Superior temporal gyrus (tissue), 1 donor: ENCODE data around the gene TNIP2.
"Not testable (repeated sequence)": the region's sequence is repeated elsewhere in the genome, so short reads cannot be mapped to it uniquely, and the experiment has no call there.

ENCODE experiments used
- DNase-seq: peaks from one replicate; pipeline ENCODE4 v3.0.0-alpha.2; 2016; ENCODE audit errors: extremely low spot score

The TNIP2 gene

DNA sequence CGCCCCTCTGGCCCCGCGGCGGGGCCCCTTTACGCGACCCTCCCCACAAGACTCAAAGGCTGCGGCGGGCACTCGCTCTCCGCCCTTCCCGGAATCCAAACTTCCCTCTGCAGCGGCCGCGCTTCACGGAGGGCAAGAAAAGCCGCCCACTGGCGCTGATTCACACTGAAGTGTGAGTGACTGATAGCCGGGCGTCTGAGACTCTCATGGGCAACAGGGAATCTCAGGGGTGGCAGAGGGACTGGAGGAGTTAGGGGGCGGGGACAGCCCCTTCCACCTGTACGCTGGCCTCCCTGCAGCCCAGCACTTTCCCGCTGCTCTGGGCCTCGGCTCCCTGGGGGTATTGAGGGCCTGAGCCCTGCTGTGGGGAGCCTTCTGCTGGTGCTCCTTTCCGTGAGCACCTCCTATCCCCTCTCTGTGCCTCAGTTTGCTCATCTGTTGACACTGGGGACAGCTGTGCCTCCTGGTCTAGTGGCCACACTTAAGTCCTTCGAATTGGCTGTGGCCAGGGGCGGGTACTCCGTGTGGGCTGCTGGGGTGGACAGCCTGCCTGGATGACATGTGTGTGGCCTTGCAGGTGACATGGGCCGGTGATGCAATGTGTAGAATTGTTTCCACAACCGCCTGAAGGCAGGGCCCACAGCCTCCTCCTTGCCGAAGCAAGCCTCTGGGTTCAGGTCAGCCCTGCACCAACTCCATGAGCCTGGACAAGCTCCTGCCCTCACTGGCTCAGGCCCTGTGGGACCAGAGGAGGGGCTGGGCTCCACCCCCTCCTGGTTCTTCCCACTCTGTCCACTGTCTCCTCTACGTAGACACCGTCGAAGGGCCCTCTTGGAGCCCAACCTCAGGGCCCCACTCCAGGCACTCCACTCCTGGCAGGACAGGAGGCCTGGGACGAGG lies 37.7 kb upstream of the TNIP2 start:
- no peak for DNase-seq

DNA sequence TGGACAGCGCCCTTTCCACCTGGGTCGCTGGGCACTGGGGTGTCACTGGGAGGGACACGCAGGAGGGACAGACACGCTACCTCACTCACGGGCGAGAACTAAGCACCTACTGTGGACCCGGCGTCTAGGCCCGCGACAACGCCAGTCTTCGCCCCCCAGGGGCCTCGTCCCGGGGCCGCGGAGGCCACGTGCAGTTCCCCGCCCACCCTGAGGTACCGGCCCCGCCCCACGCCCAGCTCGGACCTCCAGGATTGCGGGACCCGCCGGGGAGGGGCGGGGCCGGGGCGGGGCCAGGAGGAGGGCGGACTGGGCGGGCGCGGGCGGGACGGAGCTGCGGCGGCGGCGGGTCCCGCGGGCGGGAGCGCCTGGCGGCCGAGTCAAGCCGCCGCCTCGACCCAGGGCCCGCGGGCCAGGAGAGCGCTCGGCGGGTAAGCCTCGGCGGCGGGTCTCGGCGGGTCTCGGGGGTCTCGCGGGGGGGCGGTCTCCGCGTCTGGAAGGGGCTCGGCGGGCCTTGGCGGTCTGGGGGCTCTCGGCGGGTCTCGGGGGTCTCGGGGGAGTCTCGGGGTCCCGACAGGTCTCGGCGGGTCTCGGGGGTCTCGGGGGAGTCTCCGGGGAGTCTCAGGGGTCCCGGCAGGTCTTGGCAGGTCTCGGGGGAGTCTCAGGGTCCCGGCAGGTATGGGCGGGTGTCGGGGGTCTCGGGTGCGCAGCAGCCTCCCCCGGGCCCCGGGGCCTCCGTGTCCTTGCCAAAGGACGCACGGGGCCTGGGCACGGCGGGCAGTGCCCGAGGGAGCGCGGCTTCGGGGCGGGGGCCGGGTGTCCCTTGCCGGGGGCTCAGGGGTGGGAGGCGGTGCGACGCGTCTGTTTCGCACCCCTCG lies 36.8 kb upstream of the TNIP2 start, which contains the start of gene SH3BP2:
Gene SH3BP2, plus strand, starts transcription at position 375 of the 875 bp plus-strand sequence. CDS start 27,533 bp downstream, outside the sequence.
- DNase-seq: no peak

DNA sequence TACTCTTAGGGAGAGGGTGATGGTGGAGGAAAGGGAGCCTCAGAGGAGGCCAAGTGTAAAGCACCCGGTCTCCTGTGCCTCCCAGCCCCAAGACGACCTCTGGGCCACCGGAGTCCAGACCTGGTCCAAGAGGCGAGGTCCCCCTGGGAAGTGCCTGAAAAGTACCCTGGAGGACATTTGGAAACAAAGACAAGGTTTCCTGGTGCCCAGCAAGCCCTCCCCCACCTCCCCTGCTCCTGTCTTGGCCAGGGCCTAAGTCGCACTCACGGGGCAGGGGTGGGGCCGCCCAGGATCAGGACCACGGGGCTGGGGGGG lies 36.2 kb upstream of the TNIP2 start:
- no peak for DNase-seq

DNA sequence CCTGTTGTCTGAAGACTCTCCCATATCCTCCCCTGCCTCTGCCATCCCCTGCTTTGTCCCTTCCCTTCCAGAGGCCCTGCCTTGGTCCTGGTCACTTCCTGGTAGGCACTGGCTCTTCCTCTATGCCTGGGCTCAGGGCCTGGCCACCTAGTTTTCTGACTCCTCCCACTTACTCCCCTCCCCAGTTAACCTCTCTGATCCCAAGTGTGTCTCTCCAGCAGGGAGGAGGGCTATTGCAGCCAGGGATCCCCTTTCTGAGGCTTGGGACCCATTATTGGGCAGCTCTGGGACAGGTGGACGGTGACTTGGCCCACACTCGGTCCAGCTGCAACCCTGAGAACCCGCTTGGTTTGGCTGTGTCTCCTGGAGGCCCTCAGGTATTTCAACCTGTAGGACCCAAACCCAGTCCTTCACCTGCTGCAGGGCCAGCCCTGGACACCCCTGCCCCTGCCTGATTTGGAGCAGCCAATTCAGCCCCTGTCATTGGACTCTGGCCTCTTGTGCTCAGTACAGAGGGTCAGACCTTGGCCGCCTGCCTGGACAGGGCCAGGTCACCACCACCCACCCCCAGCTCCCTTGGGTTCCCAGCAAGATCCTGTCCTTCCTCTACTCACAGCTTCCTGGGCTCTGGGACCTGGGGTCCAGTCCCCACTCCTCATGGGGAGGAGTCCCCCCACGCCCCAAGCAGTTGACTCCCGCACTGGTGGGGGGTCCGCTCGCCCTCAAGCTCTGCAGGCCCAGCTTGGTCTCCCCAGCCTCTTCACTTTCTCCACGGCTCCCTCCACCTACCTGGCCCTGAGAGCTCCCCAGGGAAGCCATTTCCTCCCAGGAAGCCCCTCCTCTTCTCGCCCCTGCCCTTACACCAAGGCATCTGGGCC lies 35.6 kb upstream of the TNIP2 start:
- no peak for DNase-seq

DNA sequence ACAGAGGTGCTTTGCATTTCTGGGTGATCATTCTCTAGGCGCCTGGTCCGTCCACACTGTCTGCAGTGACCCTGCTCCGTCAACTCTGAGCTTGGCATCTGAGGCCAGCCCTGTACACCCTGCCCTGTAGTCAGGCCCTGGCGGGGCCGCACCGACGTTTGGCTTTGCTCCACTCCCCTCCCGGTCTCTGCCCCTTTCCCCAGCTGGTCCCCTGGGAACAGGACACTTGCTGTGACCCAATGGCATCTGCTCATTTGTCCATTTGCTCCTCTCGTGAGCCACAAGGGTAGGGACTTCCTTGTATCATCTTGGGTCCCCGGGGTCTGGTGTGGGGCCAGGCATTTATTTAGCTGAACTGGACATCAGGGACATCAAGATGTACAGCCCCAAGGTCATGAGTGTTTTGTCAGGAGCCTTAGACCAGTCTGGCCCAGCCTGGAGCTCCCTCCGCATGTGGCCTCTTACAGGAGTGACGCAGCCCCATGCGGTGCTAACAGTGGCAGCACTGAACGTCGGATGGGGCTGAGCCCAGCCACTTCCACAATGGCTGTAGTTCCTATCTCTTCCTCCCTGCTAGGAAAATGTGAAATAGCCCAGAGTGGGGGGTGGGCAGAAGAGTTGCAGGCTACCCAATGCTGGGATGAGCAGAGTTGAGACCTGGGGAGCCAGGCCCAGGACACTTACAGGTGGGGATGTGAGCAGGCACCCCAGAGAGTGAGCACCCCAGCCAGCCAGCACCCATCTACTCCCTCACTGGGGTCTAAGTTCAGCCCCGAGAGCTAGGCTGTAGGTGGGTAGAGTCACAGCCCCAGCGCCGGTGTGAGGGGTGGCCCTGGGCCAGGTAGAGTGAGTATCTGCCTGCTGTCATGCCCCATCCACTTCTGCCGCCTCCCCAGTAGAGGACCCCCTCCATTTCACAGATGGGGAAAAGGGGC lies 34.7 kb upstream of the TNIP2 start:
- DNase-seq: no peak

DNA sequence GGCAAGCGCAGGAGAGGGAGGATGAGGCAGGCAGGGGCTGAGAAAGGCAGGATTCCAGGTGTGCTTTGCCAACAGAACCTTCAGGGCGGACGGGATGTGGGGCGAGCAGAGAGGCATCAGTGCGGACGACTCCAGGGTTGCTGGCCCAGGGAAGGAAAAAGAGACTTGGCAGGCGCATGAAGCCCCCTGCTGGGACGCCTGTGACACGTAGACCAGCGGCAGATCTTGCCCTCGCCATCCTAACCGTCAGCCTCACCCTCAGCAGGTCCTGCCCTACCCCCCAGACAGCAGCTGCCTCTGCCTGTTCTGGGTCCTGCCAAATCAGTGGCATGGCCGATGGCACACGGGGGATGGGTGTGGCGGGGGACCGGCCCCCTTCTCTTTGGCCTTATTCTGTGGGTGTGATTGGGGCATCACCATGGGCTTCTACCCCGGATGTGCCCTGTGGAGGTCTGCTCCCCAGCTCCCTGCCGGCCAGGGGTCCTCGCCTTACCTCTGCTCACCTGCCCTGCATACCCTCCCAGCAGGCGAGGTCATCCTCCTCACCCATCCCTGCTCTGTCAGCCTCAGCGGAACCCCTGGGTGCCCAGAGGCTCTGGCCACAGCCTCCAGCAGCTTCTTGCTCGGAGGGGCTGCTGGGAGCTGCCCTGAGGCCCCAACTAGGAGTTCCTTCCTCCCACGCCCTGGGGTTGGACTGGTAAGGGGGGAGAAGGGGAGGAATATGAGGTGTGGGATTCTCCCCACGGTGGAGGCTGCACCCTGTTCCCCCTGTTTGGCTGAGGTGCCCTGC lies 33.9 kb upstream of the TNIP2 start:
- DNase-seq: no peak

DNA sequence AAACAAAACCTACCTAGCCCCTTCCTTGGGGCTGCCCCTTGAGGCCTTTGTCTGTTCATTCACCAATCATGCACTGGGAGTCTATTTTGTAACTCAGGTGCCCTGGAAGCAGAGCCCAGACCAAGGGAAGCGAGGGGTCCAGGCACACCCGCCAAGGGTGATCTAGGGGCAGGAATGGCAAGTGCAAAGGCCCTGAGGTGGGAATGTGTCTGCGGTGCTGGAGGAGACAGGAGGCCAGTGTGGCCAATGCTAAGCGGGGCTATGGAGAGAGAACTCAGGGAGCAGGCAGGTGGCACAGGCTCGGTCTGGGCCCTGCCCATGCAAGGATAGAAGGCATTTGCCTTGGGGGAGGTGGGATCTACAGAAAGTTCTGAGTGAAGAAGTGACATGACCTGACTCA lies 33.2 kb upstream of the TNIP2 start:
- DNase-seq: no peak

DNA sequence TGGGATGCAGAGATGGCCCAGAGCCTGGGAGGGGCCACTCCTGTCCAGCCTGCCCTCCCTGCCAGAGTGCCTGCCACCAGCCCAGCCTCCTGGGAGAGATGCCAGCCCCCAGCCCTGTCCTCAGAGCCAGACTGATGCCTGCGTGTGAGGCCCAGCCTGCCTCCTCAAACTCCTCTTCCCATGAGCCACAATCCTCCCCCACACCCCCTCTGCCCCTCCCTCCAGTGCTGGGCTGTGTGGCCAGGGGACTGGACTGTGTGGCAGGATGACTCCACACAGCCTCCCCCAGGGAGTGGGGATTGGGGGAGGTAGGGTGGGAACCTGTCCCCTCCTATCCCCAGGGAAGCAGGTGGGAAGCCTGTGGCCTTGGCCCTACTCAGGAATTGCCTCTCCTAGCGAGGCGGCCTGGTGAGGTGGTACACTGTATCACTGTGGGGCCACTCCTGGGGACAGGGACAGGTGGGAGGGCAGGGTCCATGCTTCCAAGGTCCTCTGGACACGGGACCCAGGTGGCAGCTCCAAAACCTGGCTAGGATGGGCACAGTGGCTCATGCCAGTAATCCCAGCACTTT lies 32.5 kb upstream of the TNIP2 start:
- no peak for DNase-seq

DNA sequence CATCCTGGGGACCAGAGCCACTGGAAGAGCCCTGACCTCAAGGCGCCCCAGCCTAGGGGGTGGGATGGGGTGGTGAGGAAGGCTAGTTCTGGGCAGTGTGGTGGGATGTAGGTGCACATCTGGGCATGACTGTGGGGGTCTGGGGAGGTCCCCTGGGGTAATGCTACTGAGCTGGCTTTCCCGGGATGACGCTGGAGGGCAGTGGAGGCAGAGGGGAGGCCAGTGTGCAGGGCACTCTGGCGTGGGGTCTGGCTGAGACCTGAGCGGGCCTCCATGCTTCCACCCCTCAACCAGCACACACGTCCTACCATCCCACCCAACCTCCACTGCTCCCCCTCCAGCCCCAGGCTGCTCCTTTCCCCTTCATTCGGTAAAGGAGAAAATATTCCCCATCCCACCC lies 32.0 kb upstream of the TNIP2 start:
- DNase-seq: no peak

DNA sequence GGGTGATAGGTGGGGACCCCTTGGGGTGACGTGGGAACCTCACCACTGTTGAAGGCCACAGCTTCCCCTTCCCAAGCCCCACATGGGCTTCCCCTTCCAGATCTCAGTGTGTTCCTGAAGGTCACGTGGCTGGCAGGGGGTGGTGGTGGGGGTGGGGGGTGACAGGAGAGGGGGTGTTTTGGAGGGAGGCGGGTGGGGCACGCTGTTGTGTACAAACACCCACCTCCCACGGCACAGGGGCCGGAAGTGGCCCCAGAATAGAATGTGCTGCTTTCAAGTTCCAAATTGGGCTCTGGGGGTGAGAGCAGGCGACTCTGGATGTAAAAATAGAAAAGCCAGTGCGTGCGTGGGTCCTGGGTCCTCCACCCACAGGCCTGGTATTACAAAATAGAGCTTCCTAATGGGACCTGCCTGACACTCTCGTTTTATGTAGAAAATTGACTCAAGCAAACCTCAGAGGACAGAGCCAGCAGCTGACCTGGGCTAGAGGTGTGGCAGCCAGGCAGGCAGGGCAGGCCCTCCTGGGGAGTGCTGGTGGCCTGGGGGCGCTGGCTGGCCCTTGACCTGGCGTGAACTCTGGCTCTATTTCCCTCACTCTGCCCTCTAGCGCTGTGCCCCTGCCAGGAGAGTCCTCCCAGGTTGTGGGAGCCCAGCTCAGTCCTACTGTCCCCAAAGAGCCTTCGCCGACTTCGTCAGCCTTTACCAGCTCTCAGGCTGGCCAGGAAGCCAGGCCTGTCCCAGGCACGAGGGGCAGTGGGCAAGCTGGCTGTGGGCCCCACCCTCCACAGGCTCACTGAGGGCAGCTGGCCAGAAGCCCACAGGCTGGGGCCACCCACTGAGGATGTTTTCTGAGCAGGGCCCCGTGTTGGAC lies 31.3 kb upstream of the TNIP2 start:
- no peak for DNase-seq

DNA sequence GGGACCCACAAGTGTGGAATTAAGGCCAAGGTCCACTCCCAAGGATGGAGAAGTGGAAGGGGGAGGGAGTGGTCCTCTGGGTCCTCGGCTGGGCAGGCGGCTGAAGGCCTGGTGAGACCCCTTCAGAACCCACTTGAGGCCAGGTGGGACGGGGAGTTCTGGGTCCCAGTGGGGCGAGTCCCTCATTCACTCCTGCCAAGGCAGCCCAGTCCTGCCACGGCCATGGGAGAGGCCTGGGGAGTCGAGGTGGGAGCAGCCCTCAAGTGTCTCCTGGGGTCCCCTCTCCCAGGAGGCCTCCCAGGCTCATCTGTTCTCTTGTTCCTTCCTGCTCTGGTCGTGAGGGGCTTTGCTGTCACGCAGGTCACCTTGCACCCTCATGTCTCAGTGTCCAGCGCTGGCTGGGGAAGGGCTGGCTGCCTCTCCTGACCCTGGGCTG lies 30.7 kb upstream of the TNIP2 start:
- DNase-seq: no peak

DNA sequence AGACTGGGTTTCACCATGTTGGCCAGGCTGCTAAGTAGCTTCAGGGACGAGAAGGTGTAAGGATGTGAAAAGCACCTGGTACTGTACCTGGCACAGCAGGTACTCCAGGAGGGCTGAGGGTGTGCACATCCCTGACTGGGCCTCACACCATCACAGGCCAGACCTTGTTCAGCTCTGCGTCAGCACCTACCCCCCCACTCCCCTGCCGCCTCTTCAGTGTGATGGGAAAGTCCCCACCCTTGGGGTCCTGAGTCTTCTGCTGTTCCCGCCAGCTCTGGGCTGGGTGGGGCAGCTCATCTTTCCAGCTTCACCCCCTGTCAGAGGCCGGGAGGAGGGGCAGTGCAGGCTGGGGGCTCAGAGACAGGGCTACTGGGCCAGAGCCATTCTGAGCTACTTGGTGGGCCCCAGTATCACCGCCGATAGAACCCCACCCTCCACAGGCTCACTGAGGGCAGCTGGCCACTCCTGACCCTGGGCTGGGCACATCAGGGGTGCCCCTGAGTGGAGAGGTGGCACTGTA lies 30.1 kb upstream of the TNIP2 start:
- no peak for DNase-seq

DNA sequence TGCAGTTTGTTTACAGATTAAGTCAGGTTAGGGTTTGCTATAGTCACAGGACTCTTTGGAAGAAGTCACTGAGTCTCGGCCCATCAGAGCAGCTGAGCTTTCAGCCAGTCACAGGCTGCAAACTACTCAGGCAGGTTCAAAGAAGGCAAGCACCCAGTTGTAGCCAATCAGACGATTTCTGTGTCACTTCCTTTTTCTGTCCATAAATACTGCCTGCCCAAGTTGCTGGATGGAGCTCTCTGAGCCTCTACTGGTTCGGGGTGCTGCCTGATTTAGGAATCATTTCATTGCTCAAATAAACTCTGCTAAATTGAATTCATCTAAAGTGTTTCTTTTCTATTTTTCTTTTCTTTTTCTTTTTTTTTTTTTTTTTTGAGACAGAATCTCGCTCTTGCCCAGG lies 29.5 kb upstream of the TNIP2 start:
- DNase-seq: no peak

DNA sequence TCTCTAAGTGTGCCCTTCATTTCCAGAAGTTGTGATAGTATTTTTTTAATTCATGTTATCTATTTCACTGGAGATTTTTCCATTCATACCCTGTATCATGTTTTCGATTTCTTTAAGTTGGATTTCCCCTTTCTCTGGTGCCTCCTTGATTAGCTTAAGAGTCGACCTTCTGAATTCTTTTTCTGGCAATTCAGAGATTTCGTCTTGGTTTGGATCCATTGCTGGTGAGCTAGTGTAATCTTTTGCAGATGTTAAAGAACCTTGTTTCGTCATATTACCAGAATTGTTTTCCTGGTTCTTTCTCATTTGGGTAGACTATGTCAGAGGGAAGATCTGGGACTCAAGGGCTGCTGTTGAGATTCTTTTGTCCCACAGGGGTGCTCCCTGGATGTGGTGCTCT lies 27.7 kb upstream of the TNIP2 start:
- no peak for DNase-seq

DNA sequence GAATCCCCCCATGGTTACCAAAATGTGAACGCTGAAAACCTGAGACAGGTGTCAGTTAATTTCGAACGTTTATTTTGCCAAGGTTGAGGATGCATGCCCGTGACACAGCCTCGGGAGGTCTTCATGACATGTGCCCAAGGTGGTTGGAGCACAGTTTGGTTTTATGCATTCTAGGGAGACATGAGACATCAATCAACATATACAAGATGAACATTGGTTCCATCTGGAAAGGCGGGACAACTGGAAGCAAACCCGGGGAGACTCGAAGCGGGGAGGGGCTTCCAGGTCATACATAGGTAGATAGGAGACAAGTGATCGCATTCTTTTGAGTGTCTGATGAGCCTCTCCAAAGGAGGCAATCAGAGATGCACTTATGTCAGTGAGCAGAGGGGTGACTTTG lies 25.8 kb upstream of the TNIP2 start:
- DNase-seq: no peak

DNA sequence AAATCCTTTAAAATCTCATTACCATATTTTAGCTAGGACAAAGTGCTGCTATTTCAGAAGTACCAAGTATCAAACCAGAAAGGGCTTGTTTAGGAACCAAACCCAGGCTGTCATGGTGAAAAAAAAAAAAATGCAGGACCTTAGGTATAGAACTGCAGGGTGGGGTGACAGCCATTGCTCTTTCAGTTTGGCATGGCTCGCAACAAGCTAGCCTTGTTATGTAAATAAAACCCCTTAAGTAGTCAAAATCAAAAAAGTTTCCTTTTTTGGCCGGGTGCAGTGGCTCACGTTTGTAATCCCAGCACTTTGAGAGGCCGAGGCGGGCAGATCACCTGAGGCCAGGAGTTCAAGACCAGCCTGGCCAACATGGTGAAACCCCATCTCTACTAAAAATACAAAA lies 24.5 kb upstream of the TNIP2 start:
- DNase-seq: not testable (repeated sequence)

DNA sequence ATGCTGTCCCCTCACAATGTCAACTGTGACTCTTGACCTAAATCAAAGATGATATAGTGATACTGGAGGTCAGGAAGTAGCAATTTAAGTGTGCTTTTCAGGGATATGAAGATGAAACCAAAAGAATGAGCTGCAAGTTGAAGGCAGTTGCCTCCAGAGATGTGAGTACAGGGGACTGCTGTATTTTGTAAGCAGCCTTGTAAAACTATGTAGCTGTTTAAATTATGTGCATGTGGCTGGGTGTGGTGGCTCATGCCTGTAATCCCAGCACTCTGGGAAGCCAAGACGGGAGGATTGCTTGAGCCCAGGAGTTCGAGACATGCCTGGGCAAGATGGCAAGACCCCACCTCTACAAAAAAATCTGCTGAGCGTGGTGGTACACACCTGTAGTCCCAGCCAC lies 15.1 kb upstream of the TNIP2 start:
- DNase-seq: no peak

DNA sequence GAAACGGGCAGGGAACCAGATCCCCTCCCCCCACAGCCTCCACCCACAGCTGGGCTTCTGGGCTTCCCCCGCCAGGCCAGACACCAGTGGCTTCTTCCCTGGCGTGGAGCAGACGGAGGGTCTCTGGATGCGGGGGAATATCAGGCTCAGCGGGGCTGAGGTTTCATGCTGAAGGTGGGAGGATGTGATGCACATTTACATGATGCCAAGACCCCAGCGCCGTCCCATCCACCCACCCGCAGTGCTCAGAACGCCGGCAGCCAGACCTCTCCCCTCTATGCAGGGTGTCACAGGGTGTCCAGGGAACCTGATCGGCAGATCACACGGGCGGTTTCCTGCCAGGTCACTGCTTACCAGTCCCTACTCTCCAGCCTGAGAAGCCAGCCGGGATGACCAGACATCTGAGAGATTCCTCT lies 12.8 kb upstream of the TNIP2 start:
- no peak for DNase-seq
